ENCODE results near the gene RPS6KA3. TPM values are rescaled to one million over a fixed set of nuclear protein-coding genes. Genes with fewer than 3 reads are reported as not detected.
"Not testable (repeated sequence)": the region's sequence is repeated elsewhere in the genome, so short reads cannot be mapped to it uniquely, and the experiment has no call there.

The RPS6KA3 gene
- total and polyA plus RNA-seq, 11 donors, result 6.6 to 52.3 (median 35.7) TPM

- no peak for TF ChIP-seq CTCF (IDR thresholded peaks at IDR 0.05)
- TF ChIP-seq POLR2A (IDR thresholded peaks at IDR 0.05), result no peak
- 56 to 68% (median 64%) methylated on average over 3 of the region's 3 CpGs for WGBS, 4 donors
- DNase-seq, result no peak
- peak overlapping the region in 3 of 12 donors; percentile 23 to 57 (median 32) for H3K27ac ChIP-seq
- ATAC-seq, result peak in 2 of 4 donors; percentile 26 to 53
- H3K27me3 ChIP-seq, result peaks cover 0 to 12% (median 0%) of the 10 kb centered on the region in 9 donors
- no peaks in the 10 kb centered on the region for H3K9me3 ChIP-seq
- no peak overlapping the region for H3K4me3 ChIP-seq
- H3K4me1 ChIP-seq, result peaks cover 0 to 6% (median 0%) of the 10 kb centered on the region in 12 donors
- intact Hi-C loops (cut with DNase I), result no loop called here
- peaks cover 0 to 98% (median 85%) of the 10 kb centered on the region in 9 donors for H3K36me3 ChIP-seq
Observed at GRCh38 chrX:20171887-20172286, 94.8 kb downstream of the RPS6KA3 start.

GRCh38 chrX:20162516-20162915 lies 104.2 kb downstream of the RPS6KA3 start:
- intact Hi-C loops (cut with DNase I); H3K4me1 ChIP-seq; ATAC-seq; H3K27ac ChIP-seq; DNase-seq; H3K9me3 ChIP-seq; H3K4me3 ChIP-seq: not testable (repeated sequence)
- H3K27me3 ChIP-seq, result peaks cover 0 to 18% (median 0%) of the 10 kb centered on the region in 9 donors
- peaks cover 0 to 93% (median 66%) of the 10 kb centered on the region in 9 donors for H3K36me3 ChIP-seq

GRCh38 chrX:20159797-20160385 lies 106.8 kb downstream of the RPS6KA3 start:
- TF ChIP-seq POLR2A (IDR thresholded peaks at IDR 0.05) (no peak), CTCF (IDR thresholded peaks at IDR 0.05) (no peak)
- ATAC-seq (no peak), DNase-seq (no peak)
- Histone ChIP-seq H3K4me3 (no peak overlapping the region), H3K36me3 (peaks cover 0 to 93% (median 77%) of the 10 kb centered on the region in 9 donors), H3K9me3 (no peaks in the 10 kb centered on the region), H3K27ac (no peak overlapping the region), H3K4me1 (no peaks in the 10 kb centered on the region), H3K27me3 (peaks cover 0 to 34% (median 0%) of the 10 kb centered on the region in 9 donors)
- 61 to 68% (median 66%) methylated on average over 4 of the region's 4 CpGs for WGBS, 4 donors
- intact Hi-C loops (cut with DNase I), result no loop called here

GRCh38 chrX:20151689-20152088 lies 115.0 kb downstream of the RPS6KA3 start:
- no peaks in the 10 kb centered on the region for H3K4me1 ChIP-seq
- H3K36me3 ChIP-seq, result peaks cover 0 to 64% (median 56%) of the 10 kb centered on the region in 9 donors
- ATAC-seq (no peak), DNase-seq (no peak)
- H3K27me3 ChIP-seq, result peaks cover 0 to 29% (median 0%) of the 10 kb centered on the region in 9 donors
- TF ChIP-seq CTCF (IDR thresholded peaks at IDR 0.05) (no peak), POLR2A (IDR thresholded peaks at IDR 0.05) (no peak)
- H3K9me3 ChIP-seq, result no peaks in the 10 kb centered on the region
- intact Hi-C loops (cut with DNase I), result no loop called here
- H3K27ac ChIP-seq, result no peak overlapping the region
- no peak overlapping the region for H3K4me3 ChIP-seq
- 92 to 97% (median 95%) methylated on average over 3 of the region's 3 CpGs for WGBS, 4 donors

- no peak overlapping the region for H3K27ac ChIP-seq
- H3K4me3 ChIP-seq, result no peak overlapping the region
- WGBS, 4 donors, result 87 to 97% (median 93%) methylated on average over 2 of the region's 2 CpGs
- peaks cover 0 to 40% (median 33%) of the 10 kb centered on the region in 9 donors for H3K36me3 ChIP-seq
- intact Hi-C loops (cut with DNase I), result loop anchor here in 1 of 10 donors (10.0 kb wide), 2 partner anchors 115 to 295 kb away; partner anchors contain the start of gene RPS6KA3
- TF ChIP-seq POLR2A (IDR thresholded peaks at IDR 0.05) (no peak), CTCF (IDR thresholded peaks at IDR 0.05) (no peak)
- DNase-seq, result no peak
- H3K27me3 ChIP-seq, result peaks cover 0 to 20% (median 0%) of the 10 kb centered on the region in 9 donors
- ATAC-seq, result no peak
- no peaks in the 10 kb centered on the region for H3K9me3 ChIP-seq
- H3K4me1 ChIP-seq, result no peaks in the 10 kb centered on the region
Observed at GRCh38 chrX:20149326-20149725, 117.4 kb downstream of the RPS6KA3 start.
